Body of pancreas (tissue), 4 donors: Measurements from ENCODE around the gene NOLC1.

ENCODE experiments used
- CTCF ChIP-seq, 7 experiments: fragments of 450-650 bp in 4 of 7; fragments of 200-600 bp in 3 of 7; sonication (generic) in 3 of 7; IDR thresholded peaks; one replicate each; pipeline ENCODE4 v1.5.1; 2016 to 2019; ENCODE audit warnings: antibody characterized with exemption in 7 of 7
- POLR2A ChIP-seq, 3 donors: fragments of 450-650 bp; IDR thresholded peaks; one replicate each; pipeline ENCODE4 v1.6.1; 2016; ENCODE audit warnings: antibody characterized with exemption in 3 of 3, mild to moderate bottlenecking in 2 of 3

- peak; percentile 87 to 99 (median 92) for TF ChIP-seq CTCF (IDR thresholded peaks at IDR 0.05)
- TF ChIP-seq POLR2A (IDR thresholded peaks at IDR 0.05), result peak; percentile 36 to 82 (median 77)
Measured at GRCh38 chr10:102132563-102133372, 19.4 kb upstream of the NOLC1 start, which contains the start of gene PPRC1.
